Esophagus squamous epithelium (tissue), 5 donors: ENCODE measurements around the gene PHPT1. TPM values are rescaled to one million over a fixed set of nuclear protein-coding genes. Genes with fewer than 3 reads are reported as not detected.

Source experiments
- DNase-seq: peaks from one replicate; lab custom pipeline; 2025; lab: John Stamatoyannopoulos, UW
- H3K27ac ChIP-seq, 4 donors: fragments of 200-600 bp; sonication (generic); one replicate each; pipeline ENCODE4 v1.5.1; 2016 to 2019; ENCODE audit warnings: mild to moderate bottlenecking in 1 of 4
- H3K27me3 ChIP-seq, 4 donors: fragments of 200-600 bp; sonication (generic); 1 replicate in 3 of 4; 2 replicates in 1 of 4; pipeline versions ENCODE4 v1.5.1 to v1.6.0; 2017 to 2021; ENCODE audit warnings: antibody characterized with exemption in 1 of 4
- H3K36me3 ChIP-seq, 3 donors: fragments of 200-600 bp; sonication (generic); one replicate each; pipeline ENCODE4 v1.5.1; 2016 to 2019
- H3K4me1 ChIP-seq, 3 donors: fragments of 200-600 bp; sonication (generic); one replicate each; pipeline ENCODE4 v1.5.1; 2017 to 2019
- H3K4me3 ChIP-seq, 4 donors: fragments of 200-600 bp; sonication (generic); 1 replicate in 3 of 4; 2 replicates in 1 of 4; pipeline ENCODE4 v1.5.1; 2016 to 2019; ENCODE audit warnings: mild to moderate bottlenecking in 2 of 4, moderate library complexity in 1 of 4
- H3K9me3 ChIP-seq, 3 donors: fragments of 200-600 bp; sonication (generic); one replicate each; pipeline ENCODE4 v1.5.1; 2016 to 2019
- CTCF ChIP-seq, 6 experiments: fragments of 450-650 bp in 4 of 6; fragments of 200-600 bp in 2 of 6; sonication (generic) in 2 of 6; IDR thresholded peaks; one replicate each; pipeline ENCODE4 v1.5.1; 2016 to 2019; ENCODE audit warnings: antibody characterized with exemption in 6 of 6, mild to moderate bottlenecking in 4 of 6, moderate library complexity in 4 of 6
- POLR2A ChIP-seq, 4 donors: fragments of 450-650 bp; IDR thresholded peaks; one replicate each; pipeline ENCODE4 v1.6.1; 2017; ENCODE audit warnings: antibody characterized with exemption in 4 of 4, mild to moderate bottlenecking in 4 of 4, moderate library complexity in 3 of 4
- WGBS, 2 donors: methylation state at CpG; one replicate each; pipeline ENCODE4 v1.1.5; 2018; 5-methylcytosine and 5-hydroxymethylcytosine counted together
- intact Hi-C: fragments of 100-400 bp; cut with DNase I; formaldehyde crosslinking; loops from one replicate; pipeline ENCODE4 v1.15.0; 2022
- total RNA-seq, 4 donors: library from RNA; depleted of rRNA; stranded (reverse); fragments of >200 nt; gene quantifications; one replicate each; pipeline ENCODE4 v1.1.0, GENCODE V29; 2016
- donor health status: DM: yes; HTN: yes; CAD: no.

The PHPT1 gene
- total RNA-seq, 4 donors from 2014 or later = 21.9 to 53.2 (median 42.2) TPM

GRCh38 chr9:136803551-136804508 lies 45.4 kb upstream of the PHPT1 start:
- no peak overlapping the region for H3K4me3 ChIP-seq
- peaks cover 0 to 8% (median 0%) of the 10 kb centered on the region in 3 donors for H3K36me3 ChIP-seq
- H3K27me3 ChIP-seq = peaks cover 0 to 45% (median 12%) of the 10 kb centered on the region in 4 donors
- intact Hi-C loops = no loop called here
- DNase-seq = no peak
- H3K9me3 ChIP-seq = no peaks in the 10 kb centered on the region
- H3K27ac ChIP-seq = no peak overlapping the region
- TF ChIP-seq CTCF (IDR thresholded peaks at IDR 0.05) (no peak), POLR2A (IDR thresholded peaks at IDR 0.05) (no peak)
- 85 to 90% methylated on average over 18 to 20 of the region's 22 CpGs for WGBS, 2 donors
- peaks cover 36 to 53% (median 42%) of the 10 kb centered on the region in 3 donors for H3K4me1 ChIP-seq

- intact Hi-C loops = no loop called here
- H3K4me1 ChIP-seq = peaks cover 36 to 53% (median 40%) of the 10 kb centered on the region in 3 donors
- no peak overlapping the region for H3K4me3 ChIP-seq
- no peak overlapping the region for H3K27ac ChIP-seq
- H3K9me3 ChIP-seq = no peaks in the 10 kb centered on the region
- H3K36me3 ChIP-seq = peaks cover 0 to 12% (median 0%) of the 10 kb centered on the region in 3 donors
- DNase-seq = no peak
- peaks cover 0 to 37% (median 3%) of the 10 kb centered on the region in 4 donors for H3K27me3 ChIP-seq
- TF ChIP-seq POLR2A (IDR thresholded peaks at IDR 0.05) (no peak), CTCF (IDR thresholded peaks at IDR 0.05) (no peak)
- 79 to 91% methylated on average over 5 to 9 of the region's 20 CpGs for WGBS, 2 donors
These were observed 44.6 kb upstream of the PHPT1 start for GRCh38 chr9:136804509-136805206.

GRCh38 chr9:136805207-136805740 lies 43.9 kb upstream of the PHPT1 start:
- intact Hi-C loops = no loop called here
- Histone ChIP-seq H3K27ac (no peak overlapping the region), H3K36me3 (peaks cover 0 to 18% (median 0%) of the 10 kb centered on the region in 3 donors), H3K27me3 (peaks cover 0 to 31% (median 1%) of the 10 kb centered on the region in 4 donors), H3K9me3 (no peaks in the 10 kb centered on the region), H3K4me1 (peaks cover 35 to 53% (median 37%) of the 10 kb centered on the region in 3 donors), H3K4me3 (no peak overlapping the region)
- WGBS, 2 donors = 91 to 94% methylated on average over 5 to 10 of the region's 12 CpGs
- no peak for DNase-seq
- TF ChIP-seq POLR2A (IDR thresholded peaks at IDR 0.05) = no peak
- TF ChIP-seq CTCF (IDR thresholded peaks at IDR 0.05) = no peak

- DNase-seq = no peak
- Histone ChIP-seq H3K27ac (no peak overlapping the region), H3K9me3 (no peaks in the 10 kb centered on the region), H3K4me3 (no peak overlapping the region), H3K36me3 (peaks cover 0 to 26% (median 0%) of the 10 kb centered on the region in 3 donors), H3K27me3 (peaks cover 0 to 23% (median 1%) of the 10 kb centered on the region in 4 donors), H3K4me1 (peaks cover 27 to 53% (median 32%) of the 10 kb centered on the region in 3 donors)
- TF ChIP-seq POLR2A (IDR thresholded peaks at IDR 0.05) = no peak
- no peak for TF ChIP-seq CTCF (IDR thresholded peaks at IDR 0.05)
- intact Hi-C loops = no loop called here
- 88 to 89% methylated on average over 5 to 7 of the region's 10 CpGs for WGBS, 2 donors
These were observed 43.1 kb upstream of the PHPT1 start for GRCh38 chr9:136806067-136806466.
